ENCODE results near the gene NTRK2. TPM values are rescaled to one million over a fixed set of nuclear protein-coding genes. Genes with fewer than 3 reads are reported as not detected.

NTRK2 gene
- total RNA-seq, 1 donor from 2014 or later = 0.46 TPM

DNA sequence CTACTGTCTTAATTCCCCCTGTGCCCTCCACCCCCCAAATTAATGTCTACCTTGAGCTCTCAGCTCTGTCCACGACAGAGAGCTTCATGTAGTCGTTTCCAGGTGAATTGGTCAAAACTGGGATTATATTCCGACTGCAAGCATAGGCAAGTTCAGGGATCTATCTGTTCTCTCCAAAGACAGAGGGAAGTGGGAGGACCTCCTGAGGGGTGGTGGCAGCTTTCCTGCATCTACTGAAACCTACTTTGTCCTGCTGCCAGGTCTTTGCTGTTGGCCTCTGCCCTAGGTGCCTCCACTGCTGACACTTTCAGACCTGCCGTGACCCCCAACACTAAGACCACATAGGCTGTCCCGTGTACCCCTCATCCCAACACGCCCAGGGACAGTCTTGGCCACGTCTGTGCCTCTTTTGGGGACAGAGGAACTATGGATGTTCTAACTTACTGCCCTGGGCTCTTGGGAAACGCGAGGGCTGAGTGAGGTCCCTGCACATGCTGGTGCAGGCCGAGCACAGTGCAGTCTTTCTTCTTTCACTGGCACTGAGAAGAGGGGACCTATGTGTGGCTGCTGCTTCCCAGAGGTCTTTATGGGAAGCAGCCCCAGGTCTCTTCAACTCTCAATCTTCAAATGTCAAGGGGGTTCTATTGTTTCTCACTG lies 125.6 kb downstream of the NTRK2 start:
- DNase-seq (ENCODE audit: low read depth) = no peak
- TF ChIP-seq, protein P1, sequence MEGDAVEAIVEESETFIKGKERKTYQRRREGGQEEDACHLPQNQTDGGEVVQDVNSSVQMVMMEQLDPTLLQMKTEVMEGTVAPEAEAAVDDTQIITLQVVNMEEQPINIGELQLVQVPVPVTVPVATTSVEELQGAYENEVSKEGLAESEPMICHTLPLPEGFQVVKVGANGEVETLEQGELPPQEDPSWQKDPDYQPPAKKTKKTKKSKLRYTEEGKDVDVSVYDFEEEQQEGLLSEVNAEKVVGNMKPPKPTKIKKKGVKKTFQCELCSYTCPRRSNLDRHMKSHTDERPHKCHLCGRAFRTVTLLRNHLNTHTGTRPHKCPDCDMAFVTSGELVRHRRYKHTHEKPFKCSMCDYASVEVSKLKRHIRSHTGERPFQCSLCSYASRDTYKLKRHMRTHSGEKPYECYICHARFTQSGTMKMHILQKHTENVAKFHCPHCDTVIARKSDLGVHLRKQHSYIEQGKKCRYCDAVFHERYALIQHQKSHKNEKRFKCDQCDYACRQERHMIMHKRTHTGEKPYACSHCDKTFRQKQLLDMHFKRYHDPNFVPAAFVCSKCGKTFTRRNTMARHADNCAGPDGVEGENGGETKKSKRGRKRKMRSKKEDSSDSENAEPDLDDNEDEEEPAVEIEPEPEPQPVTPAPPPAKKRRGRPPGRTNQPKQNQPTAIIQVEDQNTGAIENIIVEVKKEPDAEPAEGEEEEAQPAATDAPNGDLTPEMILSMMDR (conservative IDR thresholded peaks at IDR 0.05; ENCODE audit: low read depth, low read length) = no peak
- no peak overlapping the region for H3K4me3 ChIP-seq (ENCODE audit: low read depth, low read length)

DNA sequence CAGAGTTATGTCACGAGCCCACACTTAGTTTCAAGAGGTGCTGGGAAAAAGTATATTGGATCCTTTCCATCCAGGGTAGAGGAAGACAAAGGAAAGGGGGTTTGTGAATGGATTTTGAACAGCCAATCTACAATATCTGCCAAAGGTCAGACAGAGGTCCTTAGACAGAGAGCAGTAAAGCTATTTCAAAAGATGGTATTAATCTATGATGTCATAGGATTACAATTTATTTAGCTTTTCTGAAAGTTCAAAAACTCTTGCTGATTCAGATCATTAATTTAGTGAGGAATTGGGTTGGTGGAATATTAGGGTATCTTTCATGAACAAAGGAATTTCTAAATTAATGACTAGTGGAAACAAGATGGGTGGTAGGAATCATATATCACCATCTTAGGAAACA lies 126.9 kb downstream of the NTRK2 start:
- no peak overlapping the region for H3K4me3 ChIP-seq (ENCODE audit: low read depth, low read length)
- no peak for DNase-seq (ENCODE audit: low read depth)
- TF ChIP-seq, protein P1 (conservative IDR thresholded peaks at IDR 0.05; ENCODE audit: low read depth, low read length) = no peak

DNA sequence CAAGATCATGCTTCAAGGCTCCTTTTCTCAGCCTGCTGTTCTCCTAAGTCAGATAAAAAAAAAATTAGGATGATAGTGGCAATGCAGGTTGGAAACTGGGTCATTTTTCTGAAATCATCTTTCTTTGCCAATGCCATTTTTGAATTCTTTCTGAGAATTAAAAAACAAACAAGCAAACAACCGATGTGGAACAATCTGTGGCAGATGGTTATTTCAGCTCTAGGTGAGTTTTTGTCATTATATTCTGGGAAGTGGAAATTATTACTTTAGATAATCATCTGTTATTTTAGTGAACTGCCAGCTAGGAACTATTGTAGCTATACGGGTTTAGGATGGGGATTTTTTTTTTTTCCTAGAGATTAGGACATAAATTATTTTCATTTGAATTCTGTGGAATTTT lies 129.7 kb downstream of the NTRK2 start:
- H3K4me3 ChIP-seq (ENCODE audit: low read depth, low read length) = no peak overlapping the region
- TF ChIP-seq, protein P1 (conservative IDR thresholded peaks at IDR 0.05; ENCODE audit: low read depth, low read length) = no peak
- DNase-seq (ENCODE audit: low read depth) = no peak

DNA sequence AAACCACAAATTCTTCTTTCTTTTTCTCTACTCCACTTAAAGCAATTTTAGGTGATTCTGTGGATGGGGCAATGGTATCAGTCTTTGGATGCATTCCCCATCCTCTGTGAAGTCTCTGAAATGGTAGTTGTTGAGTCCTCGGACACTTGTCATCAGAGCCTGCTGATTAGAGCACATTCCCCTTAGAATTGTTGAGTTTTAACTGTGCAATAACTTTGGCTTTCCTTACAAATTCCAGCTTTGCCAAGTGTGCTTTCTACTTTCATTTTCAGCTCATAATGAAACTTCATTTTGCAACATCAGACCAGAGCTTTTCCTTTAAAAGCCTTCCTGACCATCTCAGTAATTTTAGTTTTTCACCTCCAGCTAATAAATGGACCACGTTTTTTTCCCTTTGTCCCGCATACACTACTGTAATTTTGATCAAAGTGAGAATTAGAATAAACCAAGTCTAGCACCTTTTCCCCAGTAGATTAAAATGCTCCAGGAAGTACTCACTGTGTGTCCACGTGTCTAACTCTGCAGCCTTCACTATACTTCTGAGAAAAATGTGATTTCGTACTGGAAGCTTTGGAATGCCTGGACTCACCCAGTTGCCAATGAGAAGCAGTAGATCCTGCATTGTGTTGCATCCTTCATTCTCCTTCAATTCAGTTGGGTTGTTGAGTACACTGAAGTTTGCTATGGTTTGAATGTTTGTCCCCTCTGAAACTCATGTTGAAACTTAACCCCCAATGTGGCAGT lies 135.6 kb downstream of the NTRK2 start:
- no peak for DNase-seq (ENCODE audit: low read depth)
- TF ChIP-seq, protein P1 (conservative IDR thresholded peaks at IDR 0.05; ENCODE audit: low read depth, low read length) = no peak
- no peak overlapping the region for H3K4me3 ChIP-seq (ENCODE audit: low read depth, low read length)

DNA sequence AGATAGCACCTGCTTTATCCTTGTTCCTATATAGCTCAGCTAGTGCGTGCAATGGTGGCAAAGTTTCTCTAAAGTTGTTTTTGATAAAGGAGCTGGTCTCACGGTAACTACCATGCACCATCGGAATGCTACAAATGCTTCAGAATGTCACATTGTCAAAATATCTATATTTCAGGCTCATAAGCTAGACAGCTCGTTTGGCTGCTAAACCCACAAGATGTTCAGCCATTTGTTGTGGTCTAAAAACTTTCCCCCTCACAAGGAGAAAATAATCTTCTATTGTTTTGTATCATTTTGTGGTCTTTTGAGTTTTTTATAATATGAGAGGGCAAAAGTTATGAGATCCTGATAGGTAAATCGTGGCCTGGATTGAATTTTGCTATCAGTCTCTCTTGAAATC lies 137.9 kb downstream of the NTRK2 start:
- TF ChIP-seq, protein P1 (conservative IDR thresholded peaks at IDR 0.05; ENCODE audit: low read depth, low read length) = no peak
- DNase-seq (ENCODE audit: low read depth) = no peak
- no peak overlapping the region for H3K4me3 ChIP-seq (ENCODE audit: low read depth, low read length)

DNA sequence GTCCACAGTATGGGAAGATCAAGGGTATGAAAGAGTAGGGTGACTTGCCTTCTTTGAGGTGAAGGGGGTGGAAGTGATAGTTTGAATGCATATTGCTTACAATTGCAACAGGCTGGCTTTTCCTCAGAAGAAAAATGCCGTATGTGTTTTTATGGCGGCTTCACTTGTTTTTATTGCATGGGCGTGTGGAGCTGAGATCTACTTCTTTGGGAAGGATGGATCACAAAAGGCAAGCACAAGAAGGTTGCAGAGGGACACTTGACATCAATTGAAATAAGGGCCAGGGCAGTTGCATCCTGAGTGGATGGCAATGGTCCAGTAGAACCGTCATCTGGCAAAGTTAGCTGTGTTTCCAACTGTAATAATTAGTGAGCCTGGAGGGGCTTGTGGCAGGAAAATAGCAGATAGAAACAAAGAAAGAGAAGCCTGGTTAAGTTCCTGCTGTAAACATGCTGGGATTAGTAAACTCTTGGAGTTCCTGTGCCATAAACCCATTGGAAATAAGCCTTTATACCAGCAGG lies 138.4 kb downstream of the NTRK2 start:
- TF ChIP-seq, protein P1 (conservative IDR thresholded peaks at IDR 0.05; ENCODE audit: low read depth, low read length) = no peak
- no peak overlapping the region for H3K4me3 ChIP-seq (ENCODE audit: low read depth, low read length)
- DNase-seq (ENCODE audit: low read depth) = no peak

Measured in epithelial cell of proximal tubule (primary cell).